ENCODE results near the gene PHF21A. TPM values are rescaled to one million over a fixed set of nuclear protein-coding genes. Genes with fewer than 3 reads are reported as not detected.

The PHF21A gene
- total and polyA plus RNA-seq, 2 of the 8 experiments (the other 6 are each of a cell fraction or from before 2014, with no cell fraction given): 17.6 to 40.3 TPM

- TF ChIP-seq, protein P1, sequence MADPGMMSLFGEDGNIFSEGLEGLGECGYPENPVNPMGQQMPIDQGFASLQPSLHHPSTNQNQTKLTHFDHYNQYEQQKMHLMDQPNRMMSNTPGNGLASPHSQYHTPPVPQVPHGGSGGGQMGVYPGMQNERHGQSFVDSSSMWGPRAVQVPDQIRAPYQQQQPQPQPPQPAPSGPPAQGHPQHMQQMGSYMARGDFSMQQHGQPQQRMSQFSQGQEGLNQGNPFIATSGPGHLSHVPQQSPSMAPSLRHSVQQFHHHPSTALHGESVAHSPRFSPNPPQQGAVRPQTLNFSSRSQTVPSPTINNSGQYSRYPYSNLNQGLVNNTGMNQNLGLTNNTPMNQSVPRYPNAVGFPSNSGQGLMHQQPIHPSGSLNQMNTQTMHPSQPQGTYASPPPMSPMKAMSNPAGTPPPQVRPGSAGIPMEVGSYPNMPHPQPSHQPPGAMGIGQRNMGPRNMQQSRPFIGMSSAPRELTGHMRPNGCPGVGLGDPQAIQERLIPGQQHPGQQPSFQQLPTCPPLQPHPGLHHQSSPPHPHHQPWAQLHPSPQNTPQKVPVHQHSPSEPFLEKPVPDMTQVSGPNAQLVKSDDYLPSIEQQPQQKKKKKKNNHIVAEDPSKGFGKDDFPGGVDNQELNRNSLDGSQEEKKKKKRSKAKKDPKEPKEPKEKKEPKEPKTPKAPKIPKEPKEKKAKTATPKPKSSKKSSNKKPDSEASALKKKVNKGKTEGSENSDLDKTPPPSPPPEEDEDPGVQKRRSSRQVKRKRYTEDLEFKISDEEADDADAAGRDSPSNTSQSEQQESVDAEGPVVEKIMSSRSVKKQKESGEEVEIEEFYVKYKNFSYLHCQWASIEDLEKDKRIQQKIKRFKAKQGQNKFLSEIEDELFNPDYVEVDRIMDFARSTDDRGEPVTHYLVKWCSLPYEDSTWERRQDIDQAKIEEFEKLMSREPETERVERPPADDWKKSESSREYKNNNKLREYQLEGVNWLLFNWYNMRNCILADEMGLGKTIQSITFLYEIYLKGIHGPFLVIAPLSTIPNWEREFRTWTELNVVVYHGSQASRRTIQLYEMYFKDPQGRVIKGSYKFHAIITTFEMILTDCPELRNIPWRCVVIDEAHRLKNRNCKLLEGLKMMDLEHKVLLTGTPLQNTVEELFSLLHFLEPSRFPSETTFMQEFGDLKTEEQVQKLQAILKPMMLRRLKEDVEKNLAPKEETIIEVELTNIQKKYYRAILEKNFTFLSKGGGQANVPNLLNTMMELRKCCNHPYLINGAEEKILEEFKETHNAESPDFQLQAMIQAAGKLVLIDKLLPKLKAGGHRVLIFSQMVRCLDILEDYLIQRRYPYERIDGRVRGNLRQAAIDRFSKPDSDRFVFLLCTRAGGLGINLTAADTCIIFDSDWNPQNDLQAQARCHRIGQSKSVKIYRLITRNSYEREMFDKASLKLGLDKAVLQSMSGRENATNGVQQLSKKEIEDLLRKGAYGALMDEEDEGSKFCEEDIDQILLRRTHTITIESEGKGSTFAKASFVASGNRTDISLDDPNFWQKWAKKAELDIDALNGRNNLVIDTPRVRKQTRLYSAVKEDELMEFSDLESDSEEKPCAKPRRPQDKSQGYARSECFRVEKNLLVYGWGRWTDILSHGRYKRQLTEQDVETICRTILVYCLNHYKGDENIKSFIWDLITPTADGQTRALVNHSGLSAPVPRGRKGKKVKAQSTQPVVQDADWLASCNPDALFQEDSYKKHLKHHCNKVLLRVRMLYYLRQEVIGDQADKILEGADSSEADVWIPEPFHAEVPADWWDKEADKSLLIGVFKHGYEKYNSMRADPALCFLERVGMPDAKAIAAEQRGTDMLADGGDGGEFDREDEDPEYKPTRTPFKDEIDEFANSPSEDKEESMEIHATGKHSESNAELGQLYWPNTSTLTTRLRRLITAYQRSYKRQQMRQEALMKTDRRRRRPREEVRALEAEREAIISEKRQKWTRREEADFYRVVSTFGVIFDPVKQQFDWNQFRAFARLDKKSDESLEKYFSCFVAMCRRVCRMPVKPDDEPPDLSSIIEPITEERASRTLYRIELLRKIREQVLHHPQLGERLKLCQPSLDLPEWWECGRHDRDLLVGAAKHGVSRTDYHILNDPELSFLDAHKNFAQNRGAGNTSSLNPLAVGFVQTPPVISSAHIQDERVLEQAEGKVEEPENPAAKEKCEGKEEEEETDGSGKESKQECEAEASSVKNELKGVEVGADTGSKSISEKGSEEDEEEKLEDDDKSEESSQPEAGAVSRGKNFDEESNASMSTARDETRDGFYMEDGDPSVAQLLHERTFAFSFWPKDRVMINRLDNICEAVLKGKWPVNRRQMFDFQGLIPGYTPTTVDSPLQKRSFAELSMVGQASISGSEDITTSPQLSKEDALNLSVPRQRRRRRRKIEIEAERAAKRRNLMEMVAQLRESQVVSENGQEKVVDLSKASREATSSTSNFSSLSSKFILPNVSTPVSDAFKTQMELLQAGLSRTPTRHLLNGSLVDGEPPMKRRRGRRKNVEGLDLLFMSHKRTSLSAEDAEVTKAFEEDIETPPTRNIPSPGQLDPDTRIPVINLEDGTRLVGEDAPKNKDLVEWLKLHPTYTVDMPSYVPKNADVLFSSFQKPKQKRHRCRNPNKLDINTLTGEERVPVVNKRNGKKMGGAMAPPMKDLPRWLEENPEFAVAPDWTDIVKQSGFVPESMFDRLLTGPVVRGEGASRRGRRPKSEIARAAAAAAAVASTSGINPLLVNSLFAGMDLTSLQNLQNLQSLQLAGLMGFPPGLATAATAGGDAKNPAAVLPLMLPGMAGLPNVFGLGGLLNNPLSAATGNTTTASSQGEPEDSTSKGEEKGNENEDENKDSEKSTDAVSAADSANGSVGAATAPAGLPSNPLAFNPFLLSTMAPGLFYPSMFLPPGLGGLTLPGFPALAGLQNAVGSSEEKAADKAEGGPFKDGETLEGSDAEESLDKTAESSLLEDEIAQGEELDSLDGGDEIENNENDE (IDR thresholded peaks at IDR 0.05; ENCODE audit: insufficient replicate concordance, low read length): no peak
- TF ChIP-seq ATF2 (IDR thresholded peaks at IDR 0.05; ENCODE audit: low read length) (no peak), YY1 (IDR thresholded peaks at IDR 0.05; ENCODE audit: low read depth, low read length) (no peak), SP4 (IDR thresholded peaks at IDR 0.05; ENCODE audit: low read length) (no peak), BRCA1 (IDR thresholded peaks at IDR 0.05; ENCODE audit: low read depth, low read length) (no peak), ATF3 (IDR thresholded peaks at IDR 0.05; ENCODE audit: insufficient read depth, low read depth, low read length) (no peak), PHF8 (conservative IDR thresholded peaks at IDR 0.05; ENCODE audit: low read depth, low read length) (no peak), RNF2 (IDR thresholded peaks at IDR 0.05; ENCODE audit: borderline replicate concordance, low read depth, low read length, missing control alignments, poor library complexity, severe bottlenecking) (no peak)
These were observed 111.2 kb downstream of the PHF21A start (continued) for GRCh38 chr11:46010100-46010499.
